Cardiac muscle cell (in vitro differentiated cells and primary cell): Measurements from ENCODE around the gene CASR. TPM values are rescaled to one million over a fixed set of nuclear protein-coding genes. Genes with fewer than 3 reads are reported as not detected.

Experiments
- DNase-seq, 2 donors: peaks; one replicate each; pipeline versions ENCODE4 v3.0.0 to v3.0.0-alpha.2; 2010 to 2017; ENCODE audit warnings: low read depth in 1 of 2, low spot score in 1 of 2
- H3K27ac ChIP-seq: fragments of 200-600 bp; sonication (generic); 2 replicates; pipeline ENCODE4 v1.5.1; 2016
- H3K27me3 ChIP-seq: fragments of 200-600 bp; sonication (generic); 2 replicates; pipeline ENCODE4 v1.6.0; 2016; ENCODE audit warnings: control low read depth
- H3K36me3 ChIP-seq: fragments of 200-600 bp; sonication (generic); 2 replicates; pipeline ENCODE4 v1.5.1; 2016; ENCODE audit warnings: control low read depth
- H3K4me1 ChIP-seq: fragments of 200-600 bp; sonication (generic); 2 replicates; pipeline ENCODE4 v1.8.1; 2017; ENCODE audit warnings: low read depth, mild to moderate bottlenecking, mixed run types
- H3K4me3 ChIP-seq: fragments of 200-600 bp; sonication (generic); 2 replicates; pipeline ENCODE4 v1.5.1; 2016; ENCODE audit warnings: mild to moderate bottlenecking
- H3K9me3 ChIP-seq: fragments of 200-600 bp; sonication (generic); 2 replicates; pipeline ENCODE4 v1.5.1; 2017; ENCODE audit warnings: low read depth, mild to moderate bottlenecking, control low read depth
- polyA plus RNA-seq: library from polyadenylated mRNA; unstranded; fragments of >200 nt; fragmentation: Nextera tagmentation; extraction: Ambion mirVana; gene quantifications from 2 replicates; pipeline ENCODE4 v1.2.1, GENCODE V29; 2016
- total RNA-seq: library from RNA; depleted of rRNA; stranded (reverse); fragments of >200 nt; gene quantifications from 2 replicates; pipeline ENCODE4 v1.2.3, GENCODE V29; 2016
- TF ChIP-seq, protein P1 (sequence below): IDR thresholded peaks from 2 replicates; pipeline ENCODE4 v1.5.1; 2012; ENCODE audit warnings: low read depth, mild to moderate bottlenecking, low read length

Gene CASR
- total and polyA plus RNA-seq, 2 experiments from 2014 or later: 0.06 TPM; not detected in 1

DNA sequence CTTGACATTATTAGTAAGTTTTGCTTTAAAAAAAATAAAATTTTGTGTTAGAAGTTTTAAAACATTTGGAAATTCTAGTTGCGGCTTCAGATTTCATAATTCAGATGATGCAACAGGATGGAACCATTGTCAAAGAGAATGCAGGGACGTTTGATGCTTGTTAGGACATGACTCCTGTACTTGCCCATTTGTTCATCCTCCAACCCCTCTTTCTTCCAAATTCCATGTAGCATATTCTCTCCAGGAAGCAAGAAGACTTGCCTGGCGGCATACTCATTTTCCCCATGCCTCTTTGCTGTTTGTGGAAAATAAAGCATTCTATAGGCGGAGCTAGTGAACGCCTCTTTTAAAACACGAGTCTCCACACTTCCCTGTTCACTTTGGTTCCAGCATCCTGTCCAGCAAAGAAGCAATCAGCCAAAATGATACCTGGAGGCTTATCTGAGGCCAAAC, 141.4 kb downstream of the CASR start, which contains the start of gene CSTA:
Gene CSTA (plus strand): TSS at position 378 of the 453 bp plus-strand sequence. CDS start 45 bp downstream, at position 423.
- Histone ChIP-seq H3K27ac (no peak within 1 kb of the TSS), H3K27me3 (no peaks in the 10 kb centered on the region), H3K36me3 (no peaks in the 10 kb centered on the region), H3K9me3 (no peaks in the 10 kb centered on the region), H3K4me3 (no peak within 1 kb of the TSS), H3K4me1 (no peaks in the 10 kb centered on the region)
- TF ChIP-seq, protein P1, sequence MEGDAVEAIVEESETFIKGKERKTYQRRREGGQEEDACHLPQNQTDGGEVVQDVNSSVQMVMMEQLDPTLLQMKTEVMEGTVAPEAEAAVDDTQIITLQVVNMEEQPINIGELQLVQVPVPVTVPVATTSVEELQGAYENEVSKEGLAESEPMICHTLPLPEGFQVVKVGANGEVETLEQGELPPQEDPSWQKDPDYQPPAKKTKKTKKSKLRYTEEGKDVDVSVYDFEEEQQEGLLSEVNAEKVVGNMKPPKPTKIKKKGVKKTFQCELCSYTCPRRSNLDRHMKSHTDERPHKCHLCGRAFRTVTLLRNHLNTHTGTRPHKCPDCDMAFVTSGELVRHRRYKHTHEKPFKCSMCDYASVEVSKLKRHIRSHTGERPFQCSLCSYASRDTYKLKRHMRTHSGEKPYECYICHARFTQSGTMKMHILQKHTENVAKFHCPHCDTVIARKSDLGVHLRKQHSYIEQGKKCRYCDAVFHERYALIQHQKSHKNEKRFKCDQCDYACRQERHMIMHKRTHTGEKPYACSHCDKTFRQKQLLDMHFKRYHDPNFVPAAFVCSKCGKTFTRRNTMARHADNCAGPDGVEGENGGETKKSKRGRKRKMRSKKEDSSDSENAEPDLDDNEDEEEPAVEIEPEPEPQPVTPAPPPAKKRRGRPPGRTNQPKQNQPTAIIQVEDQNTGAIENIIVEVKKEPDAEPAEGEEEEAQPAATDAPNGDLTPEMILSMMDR: no peak
- peak in 1 of 2 donors; percentile 63 for DNase-seq

- no peak for DNase-seq
- TF ChIP-seq, protein P1: no peak
- Histone ChIP-seq H3K4me3 (no peak overlapping the region), H3K9me3 (no peaks in the 10 kb centered on the region), H3K36me3 (no peaks in the 10 kb centered on the region), H3K27me3 (no peaks in the 10 kb centered on the region), H3K27ac (no peak overlapping the region), H3K4me1 (no peaks in the 10 kb centered on the region)
Observed at GRCh38 chr3:122325769-122326168, 142.3 kb downstream of the CASR start.

- Histone ChIP-seq H3K27me3 (no peaks in the 10 kb centered on the region), H3K36me3 (no peaks in the 10 kb centered on the region), H3K9me3 (no peaks in the 10 kb centered on the region), H3K4me3 (no peak overlapping the region), H3K4me1 (no peaks in the 10 kb centered on the region), H3K27ac (no peak overlapping the region)
- DNase-seq: no peak
- TF ChIP-seq, protein P1: no peak
Observed at GRCh38 chr3:122331886-122332285, 148.4 kb downstream of the CASR start.

DNA sequence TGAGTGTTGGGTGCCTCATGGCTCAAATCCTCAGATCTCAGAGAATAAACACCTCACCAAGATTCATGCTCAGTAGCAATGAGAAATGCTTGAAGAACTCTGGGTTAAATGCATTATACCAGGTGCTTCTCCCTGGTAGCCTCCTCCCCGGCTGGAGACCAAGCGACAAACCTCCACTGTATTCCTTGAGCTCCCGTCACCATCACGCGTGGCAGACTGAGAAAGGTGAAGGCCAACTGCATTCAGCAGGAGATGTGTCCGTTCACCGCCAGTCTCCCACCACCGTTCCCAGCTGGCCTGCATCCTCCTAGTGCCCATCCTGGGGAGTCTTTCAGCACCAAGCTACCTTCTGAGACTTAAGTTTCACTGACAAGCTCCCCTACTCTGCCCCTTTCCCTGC, 149.1 kb downstream of the CASR start:
- DNase-seq: no peak
- Histone ChIP-seq H3K9me3 (no peaks in the 10 kb centered on the region), H3K36me3 (no peaks in the 10 kb centered on the region), H3K4me3 (no peak overlapping the region), H3K27me3 (no peaks in the 10 kb centered on the region), H3K4me1 (no peaks in the 10 kb centered on the region), H3K27ac (no peak overlapping the region)
- TF ChIP-seq, protein P1: no peak

Other genes starting within 250 kb of the CASR start
- 0.30 TPM in 1 of 2 replicates, not detected in the other for gene ILDR1, start 161.4 kb upstream of the CASR start, total RNA-seq
- not detected in 2 replicates for gene ILDR1, start 161.4 kb upstream of the CASR start, polyA plus RNA-seq
- gene CD86, start 128.3 kb upstream of the CASR start, total RNA-seq: not detected in 2 replicates
- gene CD86, start 128.3 kb upstream of the CASR start, polyA plus RNA-seq: 0.20 TPM in 1 of 2 replicates, not detected in the other
- gene CSTA, start 141.6 kb downstream of the CASR start, total RNA-seq: not detected in 2 replicates
- gene CSTA, start 141.6 kb downstream of the CASR start, polyA plus RNA-seq: not detected in 2 replicates
- gene MIX23, start 199.6 kb downstream of the CASR start, total RNA-seq: 54.8 and 60.7 TPM in 2 replicates
- gene MIX23, start 199.6 kb downstream of the CASR start, polyA plus RNA-seq: 79.8 and 81.5 TPM in 2 replicates
- 182 and 209 TPM in 2 replicates for gene FAM162A, start 200.5 kb downstream of the CASR start, total RNA-seq
- gene FAM162A, start 200.5 kb downstream of the CASR start, polyA plus RNA-seq: 613 and 642 TPM in 2 replicates
- 3.1 and 4.9 TPM in 2 replicates for gene WDR5B, start 232.4 kb downstream of the CASR start, total RNA-seq
- 3.9 and 4.2 TPM in 2 replicates for gene WDR5B, start 232.4 kb downstream of the CASR start, polyA plus RNA-seq